Measurements from ENCODE around the gene CFDP1. TPM values are rescaled to one million over a fixed set of nuclear protein-coding genes. Genes with fewer than 3 reads are reported as not detected.

The CFDP1 gene
- total RNA-seq, 2 experiments from 2014 or later, result 34.7 to 39.9 TPM

DNA sequence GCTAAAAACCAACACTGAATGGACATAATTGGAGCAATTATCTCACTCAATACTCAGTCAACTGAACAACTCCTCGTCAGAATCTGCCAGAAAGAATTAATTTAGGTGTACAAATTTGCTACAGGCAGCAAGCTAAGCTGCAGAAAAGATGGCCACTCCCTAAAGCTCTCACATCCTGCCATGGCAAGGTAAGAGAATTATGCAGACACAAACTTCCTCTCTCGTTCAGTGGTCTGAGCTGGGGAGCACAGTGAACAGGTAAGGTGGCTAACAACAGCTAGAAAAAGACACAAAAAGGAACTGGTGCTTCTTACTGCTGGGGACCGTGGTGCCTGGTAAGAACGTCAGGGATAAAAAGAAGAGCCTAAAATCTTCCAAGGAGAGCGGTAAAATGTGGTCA is 107.0 kb downstream of the CFDP1 start:
- Mint-ChIP-seq H3K9me3 (no peaks in the 10 kb centered on the region), H3K4me3 (no peak overlapping the region), H3K27ac (no peak overlapping the region), H3K27me3 (no peaks in the 10 kb centered on the region), H3K36me3 (ENCODE audit: low read depth) (peaks cover 8% of the 10 kb centered on the region), H3K4me1 (ENCODE audit: low read depth) (peaks cover 14% of the 10 kb centered on the region)
- intact Hi-C loops (cut with micrococcal nuclease), result no loop called here
- TF ChIP-seq, protein P1, sequence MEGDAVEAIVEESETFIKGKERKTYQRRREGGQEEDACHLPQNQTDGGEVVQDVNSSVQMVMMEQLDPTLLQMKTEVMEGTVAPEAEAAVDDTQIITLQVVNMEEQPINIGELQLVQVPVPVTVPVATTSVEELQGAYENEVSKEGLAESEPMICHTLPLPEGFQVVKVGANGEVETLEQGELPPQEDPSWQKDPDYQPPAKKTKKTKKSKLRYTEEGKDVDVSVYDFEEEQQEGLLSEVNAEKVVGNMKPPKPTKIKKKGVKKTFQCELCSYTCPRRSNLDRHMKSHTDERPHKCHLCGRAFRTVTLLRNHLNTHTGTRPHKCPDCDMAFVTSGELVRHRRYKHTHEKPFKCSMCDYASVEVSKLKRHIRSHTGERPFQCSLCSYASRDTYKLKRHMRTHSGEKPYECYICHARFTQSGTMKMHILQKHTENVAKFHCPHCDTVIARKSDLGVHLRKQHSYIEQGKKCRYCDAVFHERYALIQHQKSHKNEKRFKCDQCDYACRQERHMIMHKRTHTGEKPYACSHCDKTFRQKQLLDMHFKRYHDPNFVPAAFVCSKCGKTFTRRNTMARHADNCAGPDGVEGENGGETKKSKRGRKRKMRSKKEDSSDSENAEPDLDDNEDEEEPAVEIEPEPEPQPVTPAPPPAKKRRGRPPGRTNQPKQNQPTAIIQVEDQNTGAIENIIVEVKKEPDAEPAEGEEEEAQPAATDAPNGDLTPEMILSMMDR (IDR thresholded peaks at IDR 0.05), result no peak
- ATAC-seq (no peak), DNase-seq (no peak)
- ChIA-PET CTCF (interaction anchor here (1.3 to 1.9 kb wide), 4 partner anchors 21 to 127 kb away, joined by 3 to 7 read pairs (median 5); no protein-coding TSS in a partner anchor), POLR2A (interaction anchor here (0.7 kb wide), 1 partner anchor 19 kb away, joined by 3 read pairs; no protein-coding TSS in a partner anchor)

DNA sequence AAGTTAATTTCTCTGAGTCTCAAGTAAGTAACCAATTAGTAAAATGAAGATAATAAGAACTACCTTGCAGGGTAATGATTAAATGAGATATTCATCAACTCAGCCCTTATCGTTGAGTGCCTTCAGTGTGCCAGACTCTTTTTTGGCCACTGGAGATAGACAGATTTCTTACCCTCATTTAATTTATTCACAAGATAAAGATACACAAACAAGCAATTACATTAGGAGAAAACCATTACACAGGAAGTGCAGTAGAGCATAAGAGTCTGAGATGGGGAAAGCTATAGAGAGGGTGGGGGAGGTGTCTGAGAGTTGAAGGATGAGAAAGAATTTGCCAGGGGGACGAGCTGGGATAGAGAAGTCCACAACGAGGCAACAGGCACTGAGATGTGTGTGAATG is 109.4 kb downstream of the CFDP1 start:
- Mint-ChIP-seq H3K4me3 (no peak overlapping the region), H3K9me3 (no peaks in the 10 kb centered on the region), H3K27me3 (no peaks in the 10 kb centered on the region), H3K36me3 (ENCODE audit: low read depth) (peaks cover 9% of the 10 kb centered on the region), H3K4me1 (ENCODE audit: low read depth) (peaks cover 36% of the 10 kb centered on the region), H3K27ac (no peak overlapping the region)
- intact Hi-C loops (cut with micrococcal nuclease), result loop anchor here (5.0 kb wide), 1 partner anchor 53 kb away; no protein-coding TSS in a partner anchor
- CTCF ChIA-PET, result interaction anchor here (1.2 kb wide), 1 partner anchor 90 kb away, joined by 5 read pairs; no protein-coding TSS in a partner anchor
- POLR2A ChIA-PET, result no interaction called here
- no peak for ATAC-seq
- DNase-seq, result no peak
- TF ChIP-seq, protein P1 (IDR thresholded peaks at IDR 0.05), result no peak

DNA sequence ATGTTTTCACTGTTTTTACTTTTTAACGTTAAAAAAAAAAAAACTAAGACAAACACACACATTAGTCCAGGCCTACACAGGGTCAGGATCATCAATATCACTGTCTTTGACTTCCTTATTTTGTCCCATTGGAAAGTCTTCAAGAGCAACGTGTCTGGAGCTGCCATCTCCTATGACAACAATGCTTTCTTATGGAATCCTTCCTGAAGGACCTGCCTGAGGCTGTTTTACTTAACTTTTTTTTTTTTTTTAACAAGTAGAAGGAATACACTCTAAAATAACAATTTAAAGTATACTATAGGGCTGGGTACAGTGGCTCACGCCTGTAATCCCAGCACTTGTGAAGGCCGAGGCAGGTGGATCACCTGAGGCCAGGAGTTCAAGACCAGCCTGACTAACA is 110.1 kb downstream of the CFDP1 start:
- no peaks in the 10 kb centered on the region for H3K27me3 Mint-ChIP-seq
- DNase-seq, result no peak

DNA sequence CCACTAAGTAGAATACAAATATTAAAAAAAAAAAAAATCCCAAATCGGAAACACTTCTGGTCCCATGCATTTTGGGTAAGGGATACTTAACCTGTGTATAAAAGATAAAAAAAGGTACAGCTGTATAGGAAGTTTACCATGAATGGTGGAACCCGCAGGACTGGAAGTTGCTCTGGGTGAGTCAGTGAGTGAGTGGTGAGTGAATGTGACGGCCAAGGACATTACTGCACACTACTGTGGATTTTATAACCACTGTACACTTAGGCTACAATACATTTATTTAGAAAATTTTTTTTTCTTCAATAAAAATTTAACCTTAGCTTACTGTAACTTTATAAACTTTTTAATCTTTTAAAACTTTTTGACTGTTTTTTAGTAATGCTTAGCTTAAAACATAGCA is 110.6 kb downstream of the CFDP1 start:
- intact Hi-C loops (cut with micrococcal nuclease), result loop anchor here (5.0 kb wide), 1 partner anchor 55 kb away; no protein-coding TSS in a partner anchor
- no peak overlapping the region for H3K27ac Mint-ChIP-seq
- ChIA-PET CTCF (interaction anchor here (0.9 kb wide), 2 partner anchors 89 to 123 kb away, joined by 3 read pairs; no protein-coding TSS in a partner anchor), POLR2A (no interaction called here)
- no peak overlapping the region for H3K4me3 Mint-ChIP-seq
- peaks cover 9% of the 10 kb centered on the region for H3K36me3 Mint-ChIP-seq (ENCODE audit: low read depth)
- DNase-seq, result no peak
- H3K27me3 Mint-ChIP-seq, result no peaks in the 10 kb centered on the region
- peaks cover 40% of the 10 kb centered on the region for H3K4me1 Mint-ChIP-seq (ENCODE audit: low read depth)
- no peak for ATAC-seq
- TF ChIP-seq, protein P1 (IDR thresholded peaks at IDR 0.05), result no peak
- no peaks in the 10 kb centered on the region for H3K9me3 Mint-ChIP-seq

More for the DNA sequence above, 110.1 kb downstream of the CFDP1 start:
- POLR2A ChIA-PET, result no interaction called here
- H3K36me3 Mint-ChIP-seq (ENCODE audit: low read depth), result peaks cover 9% of the 10 kb centered on the region
- H3K4me3 Mint-ChIP-seq, result no peak overlapping the region
- H3K9me3 Mint-ChIP-seq, result no peaks in the 10 kb centered on the region
- ATAC-seq, result no peak
- CTCF ChIA-PET, result interaction anchor here (0.6 to 0.9 kb wide), 3 partner anchors 37 to 123 kb away, joined by 3 read pairs; no protein-coding TSS in a partner anchor
- peaks cover 38% of the 10 kb centered on the region for H3K4me1 Mint-ChIP-seq (ENCODE audit: low read depth)
- TF ChIP-seq, protein P1 (IDR thresholded peaks at IDR 0.05), result no peak
- intact Hi-C loops (cut with micrococcal nuclease), result loop anchor here (5.0 kb wide), 1 partner anchor 54 kb away; no protein-coding TSS in a partner anchor
- no peak overlapping the region for H3K27ac Mint-ChIP-seq

DNA sequence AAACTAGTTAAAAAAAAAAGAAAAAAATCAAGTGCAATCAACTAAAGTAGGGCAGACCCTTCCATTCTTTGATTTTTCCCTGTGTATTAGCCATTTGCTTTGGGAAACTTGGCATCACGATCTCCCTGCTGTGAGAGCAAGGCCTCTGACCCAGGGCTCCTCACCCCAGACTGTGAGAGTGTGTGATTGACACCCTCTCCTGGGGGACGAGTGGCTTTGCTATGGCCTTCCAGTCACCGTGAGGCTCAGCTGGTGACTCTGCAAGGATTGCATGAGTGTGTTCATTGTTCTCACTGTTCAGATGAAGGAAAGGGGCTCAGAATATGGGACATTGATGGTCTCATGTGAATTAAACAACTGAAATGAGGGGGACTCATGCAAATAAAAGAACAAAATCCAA is 112.9 kb downstream of the CFDP1 start:
- Mint-ChIP-seq H3K27me3 (no peaks in the 10 kb centered on the region), H3K4me1 (ENCODE audit: low read depth) (peaks cover 35% of the 10 kb centered on the region), H3K9me3 (no peaks in the 10 kb centered on the region), H3K4me3 (no peak overlapping the region), H3K27ac (no peak overlapping the region), H3K36me3 (ENCODE audit: low read depth) (peaks cover 21% of the 10 kb centered on the region)
- TF ChIP-seq, protein P1 (IDR thresholded peaks at IDR 0.05), result no peak
- POLR2A ChIA-PET, result no interaction called here
- ATAC-seq, result no peak
- DNase-seq, result no peak
- intact Hi-C loops (cut with micrococcal nuclease), result loop anchor here (5.0 kb wide), 1 partner anchor 57 kb away; no protein-coding TSS in a partner anchor
- CTCF ChIA-PET, result interaction anchor here (1.2 to 2.0 kb wide), 4 partner anchors 8 to 121 kb away, joined by 4 to 9 read pairs (median 5); no protein-coding TSS in a partner anchor

All from activated CD8-positive, alpha-beta T cell treated with anti-CD3 and anti-CD28 coated beads for 36 hours (primary cell).